AG10803 (cell line): ENCODE measurements around the gene SMPX.
"Not testable (repeated sequence)": the region's sequence is repeated elsewhere in the genome, so short reads cannot be mapped to it uniquely, and the experiment has no call there.

Experiments
- DNase-seq: peaks from one replicate; pipeline ENCODE4 v3.0.0; 2010; ENCODE audit warnings: low read depth
- H3K4me3 ChIP-seq: 2 replicates; pipeline ENCODE4 v1.5.1; 2011; ENCODE audit warnings: mild to moderate bottlenecking, low read length, control low read depth
- CTCF ChIP-seq: conservative IDR thresholded peaks from 2 replicates; pipeline ENCODE4 v1.5.1; 2011; ENCODE audit warnings: mild to moderate bottlenecking, low read length, control low read depth, inconsistent platforms

The SMPX gene

DNA sequence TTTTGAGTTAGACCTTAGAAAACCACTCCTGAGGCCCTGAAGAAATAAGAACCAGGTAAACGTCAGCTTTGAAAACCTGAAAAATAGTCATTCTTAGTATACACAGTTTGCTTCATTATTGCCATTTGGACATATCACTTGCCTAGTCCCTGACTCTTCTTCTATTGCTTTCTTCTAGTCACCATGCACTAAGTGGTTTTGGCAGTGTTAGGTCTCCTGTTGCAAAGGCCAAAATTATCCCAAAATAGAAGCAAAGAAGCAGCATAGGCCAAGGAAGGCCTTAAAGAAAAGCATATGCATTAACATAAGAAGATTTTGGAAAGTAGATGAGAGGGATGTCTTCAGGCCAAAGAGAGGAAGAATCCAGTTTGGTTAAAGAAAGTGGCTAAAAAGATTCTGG is 24.1 kb upstream of the SMPX start:
- DNase-seq = no peak
- no peak overlapping the region for H3K4me3 ChIP-seq
- no peak for TF ChIP-seq CTCF

DNA sequence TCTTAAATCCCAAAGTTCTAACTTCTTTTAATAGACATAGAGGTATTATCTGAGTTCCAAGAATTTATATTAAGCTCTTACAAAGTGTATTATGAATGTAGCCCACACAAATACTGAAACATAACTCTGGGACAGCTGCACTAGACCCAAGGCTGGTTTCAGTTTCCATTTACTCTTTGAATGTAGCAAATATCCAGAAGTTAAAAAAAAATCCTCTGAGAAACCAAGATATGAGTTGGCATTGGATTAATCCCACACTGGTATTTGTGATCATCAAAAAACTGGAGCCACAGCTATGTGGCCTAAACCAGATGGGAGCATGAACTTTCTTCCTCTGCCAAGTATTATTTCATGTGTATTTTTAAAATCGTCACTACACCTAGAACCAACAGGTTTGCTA is 23.6 kb upstream of the SMPX start:
- no peak overlapping the region for H3K4me3 ChIP-seq
- TF ChIP-seq CTCF = no peak
- DNase-seq = no peak

- no peak for DNase-seq
- no peak for TF ChIP-seq CTCF
- H3K4me3 ChIP-seq = no peak overlapping the region
Measured at GRCh38 chrX:21779095-21779494, 21.2 kb upstream of the SMPX start.

GRCh38 chrX:21778236-21778635 is 20.3 kb upstream of the SMPX start:
- no peak overlapping the region for H3K4me3 ChIP-seq
- no peak for DNase-seq
- TF ChIP-seq CTCF = no peak

DNA sequence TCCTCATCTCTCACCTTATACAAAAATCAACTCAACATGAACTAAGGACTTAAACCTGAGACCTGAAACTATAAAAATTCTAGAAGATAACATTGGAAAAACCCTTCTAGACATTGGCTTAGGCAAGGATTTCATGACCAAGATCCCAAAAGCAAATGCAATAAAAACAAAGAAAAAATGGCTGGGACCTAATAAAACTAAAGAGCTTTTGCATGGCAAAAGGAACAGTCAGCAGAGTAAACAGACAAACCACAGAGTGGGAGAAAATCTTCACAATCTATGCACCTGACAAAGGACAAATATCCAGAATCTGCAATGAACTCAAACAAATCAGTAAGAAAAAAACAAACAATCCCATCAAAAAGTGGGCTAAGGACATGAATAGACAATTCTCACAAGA is 17.2 kb upstream of the SMPX start:
- H3K4me3 ChIP-seq, DNase-seq: not testable (repeated sequence)

DNA sequence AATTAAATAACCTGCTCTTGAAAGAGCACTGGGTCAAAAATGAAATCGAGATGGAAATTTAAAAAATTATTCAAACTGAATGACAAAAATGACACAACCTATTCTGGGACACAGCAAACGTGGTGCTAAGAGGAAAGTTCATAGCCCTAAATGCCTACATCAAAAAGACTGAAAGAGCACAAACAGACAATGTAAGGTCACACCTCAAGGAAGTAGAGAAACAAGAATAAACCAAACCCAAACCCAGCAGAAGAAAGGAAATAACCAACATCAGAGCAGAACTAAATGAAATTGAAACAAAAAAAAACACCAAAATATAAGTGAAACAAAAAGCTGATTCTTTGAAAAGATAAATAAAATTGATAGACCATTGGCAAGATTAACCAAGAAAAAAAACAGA is 15.1 kb upstream of the SMPX start:
- not testable (repeated sequence) for DNase-seq, H3K4me3 ChIP-seq

DNA sequence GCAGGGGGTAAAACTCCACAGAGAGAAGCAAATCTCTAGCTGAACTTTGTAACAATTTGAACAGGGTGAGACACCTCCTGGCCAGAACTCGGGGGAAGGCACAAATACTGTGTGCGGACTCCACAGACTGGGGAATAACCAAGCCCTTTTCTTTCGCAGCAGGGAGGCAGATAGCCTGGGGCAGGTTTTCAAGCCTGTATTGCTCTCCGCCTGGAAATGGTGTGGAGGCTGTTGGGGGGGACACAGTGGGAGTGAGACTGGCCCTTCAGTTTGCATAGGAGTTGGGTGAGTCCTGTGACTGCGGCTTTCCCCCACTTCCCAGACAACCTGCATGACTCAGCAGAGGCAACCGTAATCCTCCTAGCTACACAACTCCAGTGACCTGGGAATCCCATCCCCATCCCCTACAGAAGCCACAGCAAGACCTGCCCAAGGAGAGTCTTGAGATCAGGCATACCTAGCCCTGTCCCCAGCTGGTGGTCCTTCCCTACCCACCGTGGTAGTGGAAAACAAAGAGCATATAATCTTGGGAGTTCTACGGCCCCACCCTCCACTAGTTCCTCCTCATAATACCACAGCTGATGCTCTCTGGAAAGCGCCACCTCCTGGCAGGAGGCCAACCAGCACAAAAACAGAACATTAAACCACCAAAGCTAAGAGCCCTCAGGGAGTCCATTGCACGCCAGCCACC is 12.9 kb upstream of the SMPX start:
- no peak for DNase-seq
- H3K4me3 ChIP-seq = no peak overlapping the region
- no peak for TF ChIP-seq CTCF

DNA sequence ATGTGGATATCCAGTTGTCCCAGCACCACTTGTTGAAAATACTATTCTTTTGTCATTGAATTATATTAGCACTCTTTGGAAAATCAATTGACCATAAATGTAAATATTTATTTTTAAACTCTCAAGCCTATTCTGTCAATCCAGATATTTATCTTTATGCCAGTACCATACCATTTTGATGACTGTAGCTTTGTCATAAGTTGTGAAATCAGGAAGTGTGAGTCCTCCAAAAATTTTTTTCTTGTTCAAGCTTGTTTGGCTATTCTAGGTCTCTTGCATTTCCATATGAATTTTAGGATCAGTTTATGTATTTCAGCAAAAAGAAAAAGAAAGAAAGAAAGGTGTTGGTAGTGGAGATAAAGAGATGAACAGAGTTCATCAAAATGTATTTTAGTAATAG is 8.2 kb upstream of the SMPX start:
- no peak overlapping the region for H3K4me3 ChIP-seq
- TF ChIP-seq CTCF = no peak
- DNase-seq = no peak
